Measurements from ENCODE around the gene TMEM191B.
"Not testable (repeated sequence)": the region's sequence is repeated elsewhere in the genome, so short reads cannot be mapped to it uniquely, and the experiment has no call there.

Gene TMEM191B

GRCh38 chr22:18558516-18558915 lies 30.9 kb downstream of the TMEM191B start:
- DNase-seq (ENCODE audit: low read depth), result not testable (repeated sequence)

- not testable (repeated sequence) for DNase-seq (ENCODE audit: low read depth)
These were observed 31.3 kb downstream of the TMEM191B start for GRCh38 chr22:18558939-18559338.

- DNase-seq (ENCODE audit: low read depth), result not testable (repeated sequence)
These were observed 32.7 kb downstream of the TMEM191B start for GRCh38 chr22:18560099-18560974.

GRCh38 chr22:18570509-18571246 lies 43.1 kb downstream of the TMEM191B start:
- not testable (repeated sequence) for DNase-seq (ENCODE audit: low read depth)

- DNase-seq (ENCODE audit: low read depth), result not testable (repeated sequence)
These were observed 46.0 kb downstream of the TMEM191B start for GRCh38 chr22:18573483-18574164.

GRCh38 chr22:18574555-18574954 lies 47.0 kb downstream of the TMEM191B start:
- DNase-seq (ENCODE audit: low read depth), result not testable (repeated sequence)

- DNase-seq (ENCODE audit: low read depth), result not testable (repeated sequence)
These were observed 48.1 kb downstream of the TMEM191B start for GRCh38 chr22:18575686-18576085.

- not testable (repeated sequence) for DNase-seq (ENCODE audit: low read depth)
These were observed 49.7 kb downstream of the TMEM191B start for GRCh38 chr22:18577090-18577818.

GRCh38 chr22:18577847-18578246 lies 50.2 kb downstream of the TMEM191B start:
- not testable (repeated sequence) for DNase-seq (ENCODE audit: low read depth)

Data from stimulated activated CD8-positive, alpha-beta memory T cell treated with anti-CD3 and anti-CD28 coated beads, Interleukin-15, amount 100 ng/mL, for 24 hours (primary cell).